NCI-H510A (cell line): ENCODE measurements around the gene CASS4.

ENCODE experiments used
- DNase-seq: peaks from one replicate; lab custom pipeline; 2025; lab: John Stamatoyannopoulos, UW

The CASS4 gene

DNA sequence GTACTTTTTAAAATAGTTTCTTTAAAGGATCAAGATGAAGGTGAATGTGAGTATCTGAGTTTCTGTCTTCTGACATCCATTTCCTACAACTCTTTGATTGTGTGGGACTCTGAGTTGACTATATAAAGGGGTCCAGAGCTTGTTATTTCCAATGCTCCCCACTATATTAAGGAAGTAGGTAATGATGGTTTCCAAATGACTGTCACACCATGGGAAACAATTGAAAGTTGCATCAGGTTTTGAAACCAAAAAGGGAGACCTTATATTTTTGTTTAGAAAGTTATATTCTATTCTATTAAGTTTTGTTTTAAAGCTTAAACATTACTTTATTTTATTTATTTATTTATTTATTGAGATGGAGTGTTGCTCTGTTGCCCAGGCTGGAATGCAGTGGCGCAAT, 11.2 kb downstream of the CASS4 start:
- DNase-seq: no peak

DNA sequence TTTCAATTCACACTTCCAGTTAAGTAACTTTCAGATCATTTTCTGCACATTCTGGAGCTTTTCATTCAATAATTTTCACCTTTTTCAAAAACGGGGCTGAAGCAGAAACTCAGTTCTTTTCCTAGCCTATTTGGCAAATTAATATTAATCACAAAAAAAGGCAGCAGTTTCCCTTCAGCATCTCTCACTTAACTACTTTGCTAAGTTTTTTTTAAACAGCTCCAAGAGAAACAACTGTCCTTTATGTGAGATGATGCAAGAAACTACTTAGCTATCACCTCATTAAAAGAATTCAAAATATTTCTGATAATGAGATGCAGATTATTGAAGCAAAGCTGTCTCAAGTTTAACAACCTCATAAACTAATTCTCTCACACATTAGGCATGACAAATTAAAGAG, 11.8 kb downstream of the CASS4 start:
- DNase-seq: no peak

DNA sequence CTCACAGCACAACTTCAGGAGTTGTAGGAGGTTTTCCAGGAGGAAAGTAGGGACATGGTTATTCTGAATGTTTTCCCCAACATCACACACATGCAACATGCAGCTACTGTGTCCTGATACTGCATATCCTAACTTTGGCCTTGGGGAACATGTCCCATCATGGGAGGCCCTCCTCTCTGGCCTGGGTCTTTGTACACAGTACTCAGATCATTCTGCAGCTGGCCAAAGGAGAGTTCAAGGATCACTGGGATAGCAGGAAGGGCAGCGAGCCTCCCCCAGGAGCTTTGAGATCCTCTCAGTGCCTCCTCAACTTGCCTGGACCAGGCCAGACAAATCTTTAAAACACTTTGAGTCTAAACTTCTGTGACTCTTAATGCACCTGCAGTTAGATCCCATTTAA, 12.9 kb downstream of the CASS4 start:
- DNase-seq: no peak

GRCh38 chr20:56426026-56426425, 14.0 kb downstream of the CASS4 start:
- DNase-seq: no peak

GRCh38 chr20:56426926-56427325, 14.9 kb downstream of the CASS4 start:
- DNase-seq: no peak

- DNase-seq: no peak
Observed at GRCh38 chr20:56427797-56428196, 15.7 kb downstream of the CASS4 start.

DNA sequence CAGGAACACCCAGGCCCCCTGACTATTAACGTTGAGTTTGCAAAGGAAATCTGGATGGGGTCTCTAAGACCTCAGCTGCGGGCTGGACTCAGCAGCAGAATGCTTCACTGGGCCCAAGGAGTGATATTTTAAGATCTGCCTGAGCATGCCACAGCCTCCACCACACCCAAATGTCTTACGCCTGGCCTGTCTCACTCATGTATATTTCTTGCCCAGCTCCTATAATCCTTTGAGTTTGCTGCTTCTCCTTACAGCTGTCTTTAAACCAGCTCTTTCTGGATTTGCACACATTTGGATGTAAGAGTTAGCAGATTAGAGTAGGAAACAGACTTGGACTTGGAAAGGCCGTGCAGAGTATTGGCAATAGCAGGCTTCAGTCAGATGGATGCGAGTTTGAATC, 16.4 kb downstream of the CASS4 start:
- no peak for DNase-seq

GRCh38 chr20:56428881-56429280, 16.8 kb downstream of the CASS4 start:
- no peak for DNase-seq

- no peak for DNase-seq
Observed at GRCh38 chr20:56429502-56429901, 17.4 kb downstream of the CASS4 start.

DNA sequence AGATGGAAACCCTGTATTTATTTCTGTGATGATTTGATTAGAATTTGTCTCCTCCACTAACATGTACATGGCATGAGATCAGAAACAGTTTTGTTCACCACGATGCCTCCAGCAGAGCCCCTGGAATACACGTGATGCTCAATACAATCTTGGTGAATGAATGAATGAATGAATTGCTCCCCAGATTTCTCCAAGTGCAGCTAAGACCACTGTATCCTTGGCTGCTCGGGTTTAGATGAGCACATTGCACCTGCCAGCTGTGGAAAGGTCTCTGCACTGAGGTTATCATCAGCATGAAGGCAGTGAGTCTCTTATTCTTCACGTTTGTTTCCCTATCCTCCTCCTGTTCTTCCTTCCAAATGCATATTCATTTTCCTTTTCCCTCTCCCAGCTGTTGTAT, 17.9 kb downstream of the CASS4 start:
- no peak for DNase-seq

GRCh38 chr20:56430461-56430860, 18.4 kb downstream of the CASS4 start:
- no peak for DNase-seq

GRCh38 chr20:56430957-56431356, 18.9 kb downstream of the CASS4 start:
- no peak for DNase-seq

DNA sequence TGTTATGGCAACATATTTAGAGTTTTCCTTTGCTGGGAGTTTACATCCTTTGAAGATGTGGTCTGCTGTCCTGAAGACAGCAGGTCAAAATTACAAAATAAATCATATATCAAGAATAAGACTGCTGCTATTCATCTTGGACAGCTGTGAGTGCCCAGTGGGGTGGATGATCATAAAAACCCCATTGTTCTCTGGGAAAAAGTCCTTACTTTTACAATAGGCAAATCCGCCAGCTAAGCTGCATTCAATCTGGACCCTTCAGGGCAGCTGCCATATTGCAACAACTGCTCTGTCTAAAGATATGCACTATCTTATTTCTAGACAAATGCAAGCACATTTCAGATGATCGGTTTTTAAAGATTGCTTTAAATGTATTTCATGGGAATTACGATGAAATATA, 19.4 kb downstream of the CASS4 start:
- no peak for DNase-seq

DNA sequence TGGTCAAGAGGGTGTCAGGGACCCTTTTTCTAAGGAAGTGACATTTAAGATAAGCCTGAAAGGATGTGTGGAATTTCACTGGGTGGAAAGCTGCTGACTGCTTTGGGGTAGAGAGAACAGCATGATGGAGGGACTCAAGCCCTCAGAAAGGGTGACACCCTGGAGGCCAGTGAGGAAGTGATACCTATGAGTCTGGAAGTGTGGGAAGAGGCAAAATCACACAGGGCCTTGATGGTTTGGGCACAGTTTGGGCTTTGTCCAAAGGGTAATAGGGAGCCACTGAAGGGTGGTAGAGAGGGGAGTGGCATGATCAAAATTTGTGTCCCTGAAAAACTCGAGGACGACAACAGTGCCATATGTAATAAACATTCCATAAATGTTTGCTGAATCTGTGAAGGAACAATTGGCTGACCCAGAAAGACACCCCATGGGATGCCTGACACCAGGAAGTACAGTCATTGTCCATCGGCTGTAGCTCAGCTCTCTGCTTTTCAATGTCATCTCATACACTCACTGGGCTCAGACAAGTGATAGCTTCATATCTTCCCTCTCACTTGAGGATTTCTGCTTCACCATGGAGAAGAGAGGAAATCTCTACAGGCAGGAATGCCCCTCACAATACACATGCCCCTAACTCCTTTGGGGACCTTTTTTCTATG, 21.3 kb downstream of the CASS4 start:
- DNase-seq: no peak

DNA sequence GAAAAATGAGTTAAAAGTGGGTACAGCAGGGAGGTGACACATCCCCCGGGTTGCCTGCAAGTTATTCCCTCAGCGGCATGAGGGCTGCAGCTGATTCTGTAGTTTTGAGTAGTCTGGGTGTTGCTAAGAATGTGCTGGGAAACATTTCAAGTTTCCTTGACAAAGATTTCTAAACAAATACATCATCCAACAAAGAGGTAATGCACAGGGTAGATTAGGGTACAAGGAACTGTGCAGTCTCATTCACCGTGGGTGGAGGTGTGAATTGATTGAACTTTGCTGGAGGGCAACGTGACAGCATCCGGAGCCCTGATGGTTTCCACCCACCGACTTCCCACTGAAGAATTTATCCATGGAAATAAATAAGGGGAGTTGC, 21.8 kb downstream of the CASS4 start:
- no peak for DNase-seq

GRCh38 chr20:56437196-56437960, 25.3 kb downstream of the CASS4 start:
- DNase-seq: no peak

- DNase-seq: no peak
Observed at GRCh38 chr20:56438284-56438683, 26.2 kb downstream of the CASS4 start.

DNA sequence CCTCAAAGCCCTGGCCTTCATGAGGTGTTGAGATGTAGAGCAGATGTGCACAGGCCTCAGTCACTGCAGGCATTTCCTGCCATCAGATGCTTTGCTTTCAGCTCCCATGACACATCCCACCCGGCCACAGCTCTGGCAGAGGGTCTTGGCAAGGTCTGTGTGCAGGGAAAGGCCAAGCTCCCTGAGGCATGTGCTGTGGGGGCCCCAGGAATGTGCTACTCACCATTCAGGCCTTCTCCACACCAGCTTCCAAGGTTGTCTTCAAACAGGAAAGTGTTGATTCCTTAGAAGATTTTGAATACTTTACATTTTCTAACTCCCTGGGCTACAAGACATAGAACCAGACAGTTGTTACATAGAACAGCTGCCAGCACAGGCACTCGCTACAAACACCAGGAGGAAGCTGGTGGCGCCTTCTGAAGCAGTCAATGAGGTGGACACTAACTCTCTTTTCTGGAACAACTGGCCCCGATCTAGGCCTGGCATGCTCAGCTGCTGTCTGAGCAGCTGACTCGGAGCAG, 27.8 kb downstream of the CASS4 start:
- DNase-seq: no peak

DNA sequence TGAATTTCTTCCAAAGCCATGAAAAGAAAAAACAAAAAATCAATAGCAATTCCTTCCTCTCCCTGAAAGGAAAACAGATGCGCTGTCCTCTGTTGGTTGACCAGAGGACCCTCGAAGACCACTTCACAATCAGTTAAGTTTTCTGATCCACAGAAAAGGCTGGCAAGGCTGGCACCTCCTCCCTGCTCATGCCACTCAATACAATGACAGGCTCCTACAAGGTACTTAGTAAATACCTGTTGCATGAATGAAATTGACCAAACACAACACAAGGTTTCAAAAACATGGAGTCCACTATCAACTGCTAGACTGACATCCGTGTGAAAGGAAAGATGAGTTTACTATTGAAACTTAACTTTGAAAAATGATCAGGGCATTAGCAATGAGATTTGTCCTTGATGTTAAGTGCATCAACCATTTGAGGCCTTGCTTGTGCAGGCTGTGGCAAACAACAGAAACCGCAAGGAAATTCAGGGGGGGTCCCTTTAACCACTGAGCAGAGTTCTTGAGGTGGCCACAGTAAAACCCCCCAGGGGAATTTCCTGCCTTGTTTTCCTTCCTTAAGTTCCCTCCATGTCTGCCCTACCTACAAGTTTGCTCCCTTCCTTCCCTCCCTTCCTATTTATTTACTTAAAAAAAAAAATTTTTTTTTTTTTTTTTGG, 28.4 kb downstream of the CASS4 start:
- DNase-seq: no peak

GRCh38 chr20:56442389-56443365, 30.6 kb downstream of the CASS4 start:
- DNase-seq: no peak

DNA sequence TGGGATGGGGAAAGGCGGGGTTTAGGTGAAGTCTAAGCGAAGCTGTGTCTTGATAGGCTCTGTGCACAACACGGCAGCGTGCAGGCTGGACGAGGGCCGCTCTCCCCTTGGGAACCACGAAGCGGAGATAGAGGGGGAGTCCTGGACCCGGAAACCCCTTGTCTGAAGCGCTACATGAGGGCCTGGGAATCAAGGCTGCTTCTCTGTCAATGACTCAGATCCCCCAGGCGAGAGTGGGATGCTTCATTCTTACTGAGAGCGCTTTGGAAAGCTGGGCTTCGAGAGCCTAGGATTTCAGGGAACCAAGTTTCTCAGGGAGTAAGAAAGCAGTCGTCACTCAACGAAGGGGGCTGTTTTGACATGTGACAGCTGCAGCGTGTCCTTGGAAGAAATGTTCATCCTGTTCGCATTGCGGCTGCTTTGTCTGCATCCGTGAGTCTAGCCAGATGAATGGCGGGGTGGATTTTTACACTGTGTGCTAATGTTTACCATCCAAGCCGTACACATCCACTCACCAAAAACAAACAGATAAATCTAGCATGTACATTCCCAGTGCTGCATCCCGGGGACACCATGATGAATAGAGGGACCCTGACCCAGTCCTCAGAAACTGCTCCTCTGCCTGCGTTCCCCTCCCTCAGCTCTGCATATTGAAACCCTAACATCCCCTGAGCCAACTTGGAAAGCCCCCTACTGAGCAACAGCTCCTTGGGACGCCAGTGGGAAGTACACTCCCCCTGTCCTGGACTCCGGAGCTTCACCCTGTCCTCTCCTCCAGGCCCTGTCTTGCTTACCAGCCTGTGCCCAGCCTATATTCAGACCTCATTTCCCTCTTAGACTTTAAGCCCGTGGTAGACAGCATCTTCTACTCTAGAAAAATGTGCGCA, 31.8 kb downstream of the CASS4 start:
- DNase-seq: no peak
